NCI-H510A treated with DMSO at 0.1 percent for 48 hours (cell line): ENCODE measurements around the gene C1QTNF5.

Experiments
- DNase-seq: peaks from one replicate; lab custom pipeline; 2025; lab: John Stamatoyannopoulos, UW

The C1QTNF5 gene

DNA sequence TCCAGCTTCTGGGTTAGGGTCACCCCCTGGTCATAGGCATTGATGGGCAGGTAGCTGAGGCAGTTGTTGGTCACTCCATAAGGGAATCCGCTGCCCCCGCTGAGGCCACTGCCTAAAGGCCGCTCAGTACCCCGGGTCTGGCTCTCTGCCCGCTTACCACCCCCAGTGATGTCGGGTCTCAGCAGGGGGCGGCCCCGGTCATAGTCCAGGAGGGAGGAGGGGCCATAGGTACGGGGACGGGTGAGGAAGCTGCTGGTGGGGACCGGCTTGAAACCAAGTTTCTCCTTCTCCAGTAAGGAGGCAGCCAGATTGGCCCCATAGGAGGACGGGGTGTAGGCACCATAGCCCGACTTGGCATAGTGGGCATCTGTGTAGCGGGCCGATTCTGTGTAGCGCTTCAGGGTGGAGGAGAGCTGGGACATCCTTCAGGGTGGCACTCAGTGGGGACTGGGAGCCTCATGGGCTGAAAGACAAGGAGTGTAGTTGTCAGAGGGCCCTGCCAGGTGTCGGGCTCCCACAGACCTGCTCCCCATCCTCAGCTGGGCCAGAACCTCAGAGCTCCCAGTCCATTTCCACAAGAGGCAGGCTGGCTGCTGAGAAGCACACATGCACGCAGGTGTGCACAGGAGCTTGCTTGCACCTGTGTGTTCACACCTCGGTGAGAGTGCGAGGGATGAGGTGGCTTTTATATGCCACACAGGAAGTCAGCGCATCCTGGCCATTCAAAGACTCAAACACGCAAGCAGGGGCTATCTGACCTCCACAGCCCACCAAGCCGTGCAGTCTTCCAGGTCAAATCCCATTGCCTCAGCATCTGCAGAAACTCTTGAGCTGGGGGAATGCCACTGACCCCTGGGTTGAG is 32.6 kb upstream of the C1QTNF5 start:
- DNase-seq: no peak

DNA sequence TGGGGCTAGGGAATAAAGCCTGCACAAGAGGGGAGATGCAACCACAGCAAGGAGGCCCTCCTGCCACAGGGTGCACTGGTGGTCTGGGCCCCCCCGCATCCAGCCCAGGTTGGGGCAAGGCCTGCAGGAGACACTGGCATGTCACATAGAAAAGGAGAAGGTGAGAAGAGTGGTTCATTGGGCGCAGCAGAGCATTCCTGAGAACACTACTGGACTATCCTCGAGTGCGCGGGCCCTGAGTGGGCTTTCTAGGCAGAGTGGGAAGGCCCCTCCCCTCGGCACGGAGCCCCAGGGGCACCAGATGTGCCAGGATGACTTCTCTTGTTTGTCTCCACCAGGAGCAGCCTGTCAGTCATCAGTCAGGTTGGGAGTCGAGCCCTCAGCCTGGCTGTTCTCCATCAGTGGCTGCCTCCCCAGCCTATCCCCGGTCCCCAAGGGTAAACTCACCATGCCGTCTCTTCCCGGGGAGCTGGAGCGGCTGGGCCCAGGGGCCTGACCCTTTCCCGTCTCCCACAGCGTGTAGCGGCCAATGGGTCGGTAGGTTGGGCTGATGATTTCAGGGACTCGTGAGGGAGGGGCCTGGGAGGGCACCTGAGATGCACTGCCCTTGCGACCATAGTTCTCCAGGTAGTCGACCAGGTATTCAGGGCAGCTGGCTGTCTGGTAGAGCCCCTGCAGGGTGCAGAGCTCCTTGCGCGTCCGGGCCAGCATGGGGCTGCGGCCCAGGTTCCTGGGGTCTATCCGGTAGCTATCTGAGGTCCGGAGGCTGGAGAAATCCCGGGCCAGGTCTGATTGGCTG is 31.8 kb upstream of the C1QTNF5 start:
- DNase-seq: no peak

DNA sequence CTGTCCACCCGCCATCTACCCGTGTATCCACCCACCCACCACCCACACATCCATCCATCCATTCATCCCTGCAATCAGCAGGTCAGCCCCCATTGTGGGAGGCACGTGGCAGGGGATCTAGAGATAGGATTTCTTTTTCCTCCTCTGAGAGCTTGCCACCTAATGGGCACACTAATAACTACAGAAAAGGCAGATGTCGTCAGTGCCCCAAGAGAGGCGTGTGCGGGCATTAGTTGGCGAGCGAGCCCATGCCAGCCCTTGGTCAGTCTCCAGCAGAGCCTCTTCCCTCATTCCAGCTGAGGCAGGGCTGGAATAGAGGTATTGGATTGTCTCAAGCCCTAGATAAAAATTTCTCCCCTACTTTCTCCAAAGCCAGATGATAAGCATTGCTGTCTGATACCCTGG is 31.1 kb upstream of the C1QTNF5 start:
- DNase-seq: peak; percentile 43

DNA sequence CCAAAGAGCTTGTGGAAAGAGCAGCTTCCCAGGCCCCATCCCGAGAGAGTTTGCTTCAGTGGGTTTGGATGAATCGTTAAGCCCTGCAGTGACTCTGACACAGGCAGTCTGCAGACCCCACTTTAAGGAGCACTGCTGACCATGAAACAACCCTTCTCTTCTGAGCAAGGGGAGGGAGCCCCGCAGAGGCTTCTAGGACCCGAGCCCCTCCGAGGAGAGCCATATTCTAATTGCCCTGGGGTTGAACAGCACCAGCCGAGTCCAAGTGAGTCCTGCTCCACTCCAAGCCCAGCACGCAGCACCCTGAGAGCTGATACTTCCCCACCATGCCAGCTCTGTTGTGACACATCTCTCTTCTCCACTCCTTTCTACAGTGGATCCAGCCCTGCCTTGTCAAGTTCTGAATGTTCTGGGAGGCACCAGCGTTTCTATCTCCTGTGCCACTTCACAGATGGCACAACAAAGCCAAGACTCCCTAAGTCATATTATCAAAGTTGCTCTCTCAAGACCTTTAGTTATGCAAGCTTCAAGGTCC is 30.5 kb upstream of the C1QTNF5 start:
- DNase-seq: no peak

DNA sequence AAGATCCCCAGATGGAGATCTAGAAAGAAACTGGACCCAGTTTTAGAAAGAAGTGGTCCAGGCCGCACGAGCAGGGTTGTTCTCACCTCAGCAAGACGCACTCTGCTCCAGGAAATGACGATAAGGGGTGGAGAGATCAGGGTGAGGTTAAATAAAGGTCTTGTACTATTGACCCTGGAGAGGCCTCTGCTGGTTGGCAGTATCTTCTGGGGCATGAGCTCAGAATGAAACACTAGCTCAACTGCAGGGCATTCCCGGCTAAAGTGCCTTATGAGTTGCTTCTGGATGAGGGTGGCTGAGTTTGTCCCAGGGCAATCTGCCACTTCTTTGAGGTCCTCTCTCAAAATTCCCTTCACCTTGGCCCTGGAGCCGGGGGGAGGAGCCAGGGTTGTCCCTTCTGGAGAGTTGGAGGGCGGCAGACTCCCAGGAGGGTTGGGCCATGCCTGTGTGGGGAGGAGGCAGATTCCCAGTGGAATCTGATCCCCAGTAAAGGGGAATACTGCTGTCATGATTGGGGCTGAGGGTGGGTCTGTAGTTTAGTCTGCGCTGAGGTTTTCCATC is 29.9 kb upstream of the C1QTNF5 start:
- no peak for DNase-seq

DNA sequence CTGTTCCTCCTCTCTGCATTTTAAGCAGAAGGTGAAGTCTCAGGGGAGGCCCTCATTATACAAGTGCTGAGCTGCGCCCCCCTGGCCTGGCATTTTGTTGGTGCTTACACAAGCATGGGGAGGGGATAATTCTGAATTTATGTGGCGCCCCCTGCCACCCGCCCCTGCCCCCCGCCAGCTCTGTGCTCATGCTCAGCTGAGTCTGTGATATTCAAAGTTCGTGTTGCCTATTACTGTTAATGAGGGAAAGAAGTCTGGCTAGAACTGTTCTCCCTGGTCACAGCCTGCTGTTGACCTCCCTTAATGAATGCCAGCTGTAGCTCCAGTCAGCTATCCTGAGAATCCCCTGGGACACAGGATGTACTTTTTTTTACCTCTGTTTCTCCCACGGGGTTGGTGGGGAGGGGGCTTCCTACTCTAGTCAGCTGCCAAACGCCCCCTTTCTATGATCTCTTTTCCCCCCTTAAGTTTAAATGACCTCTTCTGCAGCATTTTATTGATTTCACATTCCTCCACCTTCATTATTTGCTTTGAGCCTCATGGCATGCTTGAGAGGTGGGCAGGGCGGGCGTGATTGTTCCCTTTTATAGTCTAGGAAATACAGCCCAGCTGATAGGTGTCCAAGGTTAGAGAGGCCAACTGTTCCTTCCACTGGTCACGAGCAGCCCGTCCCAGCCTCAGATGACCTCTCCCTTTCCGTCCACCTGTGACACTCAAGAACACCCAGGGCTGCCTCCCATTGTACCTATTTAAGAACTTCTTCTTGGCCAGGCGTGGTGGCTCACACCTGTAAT is 28.6 kb upstream of the C1QTNF5 start:
- no peak for DNase-seq

DNA sequence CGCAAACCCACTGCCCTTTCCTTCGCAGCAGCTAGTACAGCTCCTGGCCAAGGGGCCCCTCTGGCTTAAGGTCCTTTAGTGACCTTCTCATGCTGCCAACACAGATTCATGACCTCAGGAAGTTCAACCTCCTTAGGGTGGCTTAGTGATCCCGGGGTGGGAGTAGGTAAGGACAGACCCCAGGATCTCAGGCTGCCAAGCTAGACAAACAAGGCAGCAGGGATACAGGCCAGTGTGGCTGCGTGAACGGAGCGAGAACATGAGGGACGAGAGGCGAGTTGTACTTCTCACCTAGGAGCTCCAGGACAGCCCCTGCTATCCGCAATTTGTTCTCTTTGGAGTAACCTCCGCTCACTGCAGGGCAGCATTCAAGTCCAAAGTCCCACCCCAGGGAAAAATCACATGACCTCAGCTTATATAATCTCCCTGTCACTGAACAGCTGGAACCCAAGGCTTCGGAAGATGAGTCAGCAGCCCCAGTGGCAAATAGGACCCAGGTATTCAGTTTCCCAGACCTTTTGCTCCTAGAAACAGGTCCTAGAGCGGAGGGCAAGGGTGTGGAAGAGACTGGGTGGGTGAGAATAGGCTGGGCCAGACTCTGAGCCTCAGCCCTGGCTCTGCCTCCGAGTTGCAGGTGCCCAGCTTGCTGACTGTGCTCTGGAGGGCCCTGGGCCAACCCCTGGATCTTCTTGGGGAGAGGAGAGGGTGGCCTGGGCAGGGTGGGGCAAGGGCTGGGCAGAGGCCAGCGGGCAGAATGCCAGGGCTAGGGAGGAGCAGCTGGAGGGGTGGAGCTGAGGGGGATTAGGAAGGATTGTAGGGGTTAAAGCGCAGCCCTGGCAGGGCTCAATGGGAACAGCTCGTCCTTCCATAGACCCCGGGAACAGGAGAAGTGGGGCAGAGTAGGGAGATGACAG is 27.7 kb upstream of the C1QTNF5 start:
- DNase-seq: peak; percentile 33

DNA sequence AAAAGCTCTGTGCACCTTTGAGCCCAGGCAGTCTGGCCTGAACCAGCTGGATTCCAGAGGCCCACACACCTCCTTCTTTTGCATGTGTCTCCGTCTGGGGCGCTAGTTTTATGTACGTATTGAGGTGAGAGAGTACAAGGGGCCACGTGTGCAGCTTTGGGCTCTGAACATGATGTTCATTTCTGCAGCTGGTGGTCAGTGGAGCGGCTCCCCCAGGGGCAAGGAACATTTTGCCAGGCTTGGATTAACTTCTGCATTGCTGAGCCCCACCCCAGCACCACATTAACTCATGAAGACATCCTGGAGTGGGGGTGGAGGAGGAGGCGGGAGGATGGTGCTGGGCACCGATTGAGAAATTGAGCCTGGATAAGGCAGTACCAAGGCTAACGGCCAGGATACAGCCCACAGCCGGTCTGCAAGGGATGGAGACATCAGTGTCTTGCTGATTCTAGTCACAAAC is 27.0 kb upstream of the C1QTNF5 start:
- DNase-seq: no peak

DNA sequence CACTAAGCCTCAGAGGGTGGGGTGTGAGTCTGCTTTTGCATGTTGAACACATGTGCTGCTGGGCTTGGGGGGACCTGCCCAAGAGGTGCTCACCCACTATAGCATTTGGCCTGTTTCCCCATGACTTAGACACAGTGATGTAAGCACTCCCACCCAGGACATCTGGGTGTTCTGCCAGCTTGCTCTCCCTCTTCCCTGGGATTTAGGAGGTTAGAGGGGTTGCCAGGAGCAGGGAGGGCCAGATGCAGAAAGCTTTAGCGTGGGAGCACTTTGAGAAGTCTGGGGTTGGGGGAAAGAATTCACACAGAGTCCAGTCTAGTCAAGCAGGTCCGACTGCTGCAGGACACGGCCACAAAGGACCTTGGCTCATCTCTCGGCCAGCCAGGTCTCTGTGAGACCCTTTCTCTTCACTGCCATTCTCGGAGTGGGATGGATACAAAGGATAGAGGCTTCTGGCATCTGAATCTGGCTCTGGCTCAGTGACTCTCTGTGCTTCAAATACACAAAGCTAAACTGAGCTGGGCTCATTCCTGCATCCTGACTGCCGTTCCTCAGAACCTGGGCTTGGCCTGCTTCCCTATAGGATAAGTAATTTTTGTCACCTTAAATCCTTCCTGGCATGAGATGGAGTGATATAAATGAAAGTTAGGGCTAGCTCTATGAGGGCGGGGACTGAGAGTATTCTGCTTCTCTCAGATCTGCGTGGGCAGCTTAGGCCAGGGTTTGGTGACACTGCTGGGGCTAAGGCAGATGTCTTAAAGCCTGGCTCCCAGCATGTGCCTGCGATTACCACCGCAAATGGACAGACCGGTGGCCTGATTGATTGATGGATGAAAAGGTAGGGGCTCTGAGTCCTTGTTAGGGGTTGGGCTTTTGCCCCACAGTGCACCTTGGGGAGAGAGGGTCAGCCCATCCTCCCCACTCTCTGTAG is 26.3 kb upstream of the C1QTNF5 start:
- DNase-seq: no peak

DNA sequence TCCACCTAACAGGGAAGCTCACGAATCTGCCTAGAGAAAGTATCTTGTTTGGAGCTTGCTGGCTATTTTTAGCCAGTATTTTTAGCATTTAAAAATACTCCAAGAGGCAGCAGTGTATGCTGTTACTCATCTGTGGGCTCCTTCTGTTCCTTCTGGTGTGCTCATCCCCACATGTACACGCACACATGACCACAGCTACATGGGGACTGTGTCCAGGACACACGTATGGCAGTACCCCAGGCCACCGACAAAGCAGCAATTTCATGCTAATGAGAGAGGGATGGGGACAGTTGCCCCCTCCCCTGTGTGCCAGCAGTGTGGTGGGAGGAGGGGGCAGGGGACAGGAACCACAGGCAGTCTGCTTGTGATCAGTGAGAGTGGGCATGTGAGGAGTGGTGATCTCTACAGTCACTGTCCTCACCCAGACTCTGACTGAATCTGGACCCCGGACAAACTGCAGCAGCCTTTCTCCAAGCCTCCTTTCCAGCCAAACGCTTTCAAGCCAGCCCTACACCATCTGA is 24.4 kb upstream of the C1QTNF5 start:
- DNase-seq: no peak

DNA sequence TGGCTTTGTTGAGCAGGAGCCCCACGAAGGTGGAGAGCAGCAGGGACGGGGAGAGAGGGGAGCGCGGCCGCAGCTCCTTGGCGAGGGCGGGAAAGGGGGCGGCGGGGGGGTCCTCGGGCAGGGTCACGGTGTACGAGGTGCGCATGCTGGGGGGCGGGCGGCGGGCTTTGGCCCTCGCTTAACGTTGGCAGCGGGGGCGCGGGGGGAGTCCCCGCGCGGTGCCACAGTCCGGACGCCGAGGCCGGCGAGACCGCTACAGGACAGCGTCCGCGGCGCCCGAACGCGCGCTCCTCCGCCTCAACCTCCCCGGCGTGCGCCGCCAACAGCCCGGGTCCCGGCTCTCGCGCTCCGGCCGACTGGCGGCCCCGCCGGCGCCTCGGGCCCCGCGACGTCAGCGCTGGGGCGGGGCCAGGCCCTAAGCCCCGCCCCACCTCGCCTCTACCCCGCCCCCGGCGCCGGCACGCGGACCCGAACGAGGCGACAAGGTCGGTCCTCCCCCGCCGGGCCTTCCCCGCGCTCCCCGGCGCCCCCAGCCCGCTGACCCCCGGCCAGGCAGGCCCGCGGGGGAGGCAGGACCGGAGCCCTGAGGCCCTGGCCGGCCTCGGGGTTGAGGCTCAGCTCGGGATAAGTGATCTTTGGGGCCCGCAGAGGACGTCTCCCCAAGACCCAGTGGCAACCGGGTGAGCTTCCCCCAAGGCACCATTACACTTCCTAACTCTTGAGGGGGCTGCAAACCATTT is 23.3 kb upstream of the C1QTNF5 start:
- no peak for DNase-seq

DNA sequence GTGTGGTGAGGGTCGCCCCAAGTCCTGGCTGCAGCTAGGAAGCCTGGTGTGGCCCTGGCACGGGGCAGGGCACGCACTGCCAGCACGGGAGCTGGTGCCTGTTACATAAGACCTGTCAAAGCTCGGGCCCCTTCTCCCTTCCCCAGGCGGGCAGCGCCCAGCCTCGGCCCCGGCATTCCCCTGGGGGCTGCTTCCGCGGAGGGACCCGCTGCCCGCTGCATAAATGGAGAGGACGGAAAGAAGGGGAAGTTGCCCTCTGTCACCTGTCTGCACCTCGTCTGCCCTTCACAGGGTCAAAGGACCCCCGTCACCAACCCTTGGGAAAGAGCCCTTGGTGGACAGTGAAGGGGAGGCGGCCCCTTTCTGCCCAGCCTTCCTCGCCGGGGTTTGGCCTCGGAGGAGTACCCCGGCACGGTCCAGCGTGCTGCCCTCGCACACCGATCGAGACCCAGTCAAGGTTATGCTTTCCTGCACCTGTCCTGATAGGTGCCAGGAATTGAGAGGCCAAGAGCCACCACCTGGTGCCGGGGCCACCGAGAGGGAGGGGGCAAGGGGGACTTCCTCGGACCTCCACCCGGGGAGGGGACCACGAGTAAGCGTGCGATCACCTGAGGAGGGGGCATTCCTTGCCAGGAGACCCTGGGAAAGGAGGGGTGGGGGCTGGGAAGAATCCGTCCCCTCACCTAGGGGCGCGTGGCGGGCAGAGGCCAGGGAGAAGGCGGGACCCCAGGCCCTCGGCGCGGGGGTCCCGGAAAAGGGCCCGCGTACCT is 22.6 kb upstream of the C1QTNF5 start:
- DNase-seq: no peak

DNA sequence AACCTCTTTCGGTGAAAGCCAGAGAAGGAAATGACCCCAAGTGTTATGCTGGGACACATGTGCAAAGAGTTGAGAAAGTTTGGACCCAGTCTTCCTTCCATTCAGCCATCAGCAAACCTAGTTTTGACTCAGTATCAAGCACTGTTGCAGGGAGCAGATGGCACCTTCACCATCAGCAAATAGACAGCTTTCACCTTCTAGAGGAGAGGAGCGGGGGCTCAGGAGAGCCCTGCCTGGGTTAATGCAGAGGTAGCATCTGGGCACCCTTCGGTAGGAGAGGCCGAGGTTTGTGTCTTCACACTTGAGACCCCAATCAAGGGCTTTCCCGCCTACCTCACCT is 22.0 kb upstream of the C1QTNF5 start:
- no peak for DNase-seq

DNA sequence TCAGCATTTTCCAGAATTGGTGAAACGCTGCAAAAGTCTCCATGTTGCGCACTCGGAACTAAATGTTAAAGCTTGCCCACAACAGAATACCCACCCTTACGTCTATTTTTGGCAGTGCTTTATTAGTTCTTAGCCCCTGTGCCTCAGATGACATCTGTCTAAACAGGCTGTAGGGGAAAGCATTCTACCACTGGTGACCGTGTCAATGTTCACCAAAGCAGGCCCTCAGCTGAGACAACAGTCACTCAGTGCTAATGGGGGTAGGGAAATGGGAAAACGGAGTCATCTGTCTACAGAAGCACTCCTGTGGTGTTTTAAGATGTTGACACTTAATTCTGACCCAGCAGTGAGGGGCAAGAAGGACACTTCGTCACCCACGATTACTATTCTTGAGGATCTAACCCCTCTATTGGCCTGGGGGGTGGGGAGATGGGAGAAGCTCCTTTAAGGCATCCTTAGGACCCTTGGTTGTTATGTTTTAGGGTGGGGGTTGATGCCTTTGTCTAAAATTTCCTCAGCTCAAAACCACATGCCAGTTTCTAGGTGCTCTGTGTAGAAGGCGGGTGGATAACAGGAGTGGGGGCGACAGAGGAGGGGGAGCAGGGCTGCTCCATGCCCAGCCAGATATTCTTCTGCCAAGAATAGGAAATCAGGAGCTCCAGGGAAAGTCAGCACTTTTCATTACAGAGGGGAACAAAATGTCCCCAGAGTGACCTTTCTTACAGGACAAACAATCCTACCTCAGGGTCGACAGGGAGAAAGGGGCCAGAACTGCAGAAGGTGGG is 21.4 kb upstream of the C1QTNF5 start:
- DNase-seq: no peak

DNA sequence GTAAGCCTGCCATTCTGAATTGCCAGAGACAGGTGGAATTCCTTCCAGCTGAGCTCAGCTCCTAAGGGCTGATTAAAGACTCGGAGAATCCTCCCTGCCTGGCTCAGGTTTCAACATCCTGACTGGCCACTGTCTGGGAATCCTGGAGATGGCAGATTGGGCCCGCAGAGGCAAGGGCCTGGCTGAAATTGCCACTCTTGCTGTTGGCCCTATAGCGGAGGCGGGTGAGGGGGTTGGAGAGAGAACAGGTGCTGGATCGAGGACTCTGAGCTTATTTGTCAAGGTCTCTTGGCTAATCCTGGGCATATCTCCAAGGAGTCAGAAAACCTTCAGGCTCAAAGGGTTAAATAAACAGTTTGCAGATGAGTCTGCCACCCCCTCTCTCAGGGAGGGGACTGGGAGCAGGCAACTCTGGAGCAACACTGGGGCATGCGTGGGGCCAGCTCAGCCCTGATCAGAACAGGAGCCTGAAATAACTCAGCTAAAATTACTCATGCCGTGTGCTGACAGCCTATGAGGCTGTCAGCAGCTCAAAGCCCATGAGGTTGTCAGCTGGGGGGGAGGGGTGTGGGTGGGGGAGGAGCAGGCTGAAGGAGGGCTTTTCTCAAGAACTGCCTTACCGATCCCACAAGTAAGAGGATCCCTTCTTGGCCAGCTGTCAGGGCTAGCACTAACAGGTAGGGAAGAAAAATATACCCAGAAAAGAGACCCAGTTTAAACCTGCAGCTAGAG is 20.5 kb upstream of the C1QTNF5 start:
- peak; percentile 77 for DNase-seq
